Measurements from ENCODE around the gene CBLN3.

DNA sequence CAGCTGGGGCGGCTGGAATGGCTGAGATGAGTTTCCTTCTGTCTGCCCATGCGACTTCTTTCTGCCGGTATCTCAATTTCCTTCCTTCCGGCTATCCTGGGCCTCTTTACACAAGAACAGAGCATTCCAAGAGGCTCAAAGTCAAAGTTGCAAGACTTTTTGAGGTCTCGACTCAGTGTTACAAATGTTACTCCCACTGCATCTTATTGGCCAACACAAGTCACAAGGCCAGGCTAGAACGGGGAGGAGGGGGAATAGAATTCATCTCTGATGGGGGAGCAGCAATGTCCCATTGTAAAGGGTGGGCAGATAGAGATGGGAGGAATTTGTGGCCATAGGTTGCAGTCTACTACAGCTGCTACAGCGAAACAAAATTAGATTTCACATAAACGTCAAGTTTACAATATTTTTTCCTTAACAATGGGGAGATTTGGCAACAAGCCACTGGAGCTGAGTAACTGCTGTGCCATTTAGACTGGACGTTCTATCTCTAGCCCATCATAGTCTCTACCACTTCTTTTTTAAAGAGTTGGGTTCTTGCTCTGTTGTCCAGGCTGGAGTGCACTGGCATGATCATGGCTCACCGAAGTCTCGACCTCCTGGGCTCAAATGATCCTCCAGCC is 40.1 kb downstream of the CBLN3 start:
- TF ChIP-seq, protein P1, sequence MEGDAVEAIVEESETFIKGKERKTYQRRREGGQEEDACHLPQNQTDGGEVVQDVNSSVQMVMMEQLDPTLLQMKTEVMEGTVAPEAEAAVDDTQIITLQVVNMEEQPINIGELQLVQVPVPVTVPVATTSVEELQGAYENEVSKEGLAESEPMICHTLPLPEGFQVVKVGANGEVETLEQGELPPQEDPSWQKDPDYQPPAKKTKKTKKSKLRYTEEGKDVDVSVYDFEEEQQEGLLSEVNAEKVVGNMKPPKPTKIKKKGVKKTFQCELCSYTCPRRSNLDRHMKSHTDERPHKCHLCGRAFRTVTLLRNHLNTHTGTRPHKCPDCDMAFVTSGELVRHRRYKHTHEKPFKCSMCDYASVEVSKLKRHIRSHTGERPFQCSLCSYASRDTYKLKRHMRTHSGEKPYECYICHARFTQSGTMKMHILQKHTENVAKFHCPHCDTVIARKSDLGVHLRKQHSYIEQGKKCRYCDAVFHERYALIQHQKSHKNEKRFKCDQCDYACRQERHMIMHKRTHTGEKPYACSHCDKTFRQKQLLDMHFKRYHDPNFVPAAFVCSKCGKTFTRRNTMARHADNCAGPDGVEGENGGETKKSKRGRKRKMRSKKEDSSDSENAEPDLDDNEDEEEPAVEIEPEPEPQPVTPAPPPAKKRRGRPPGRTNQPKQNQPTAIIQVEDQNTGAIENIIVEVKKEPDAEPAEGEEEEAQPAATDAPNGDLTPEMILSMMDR (conservative IDR thresholded peaks at IDR 0.05; ENCODE audit: low read length): no peak
- no peak for TF ChIP-seq EZH2phosphoT487 (IDR thresholded peaks at IDR 0.05; ENCODE audit: borderline replicate concordance, low read depth, low read length)

Data from OCI-LY7 (cell line).